NCI-H2081 (cell line): ENCODE results near the gene LIM2.

Experiments used
- DNase-seq, 2 experiments: peaks; one replicate each; lab custom pipeline; 2025; lab: John Stamatoyannopoulos, UW

Gene LIM2

DNA sequence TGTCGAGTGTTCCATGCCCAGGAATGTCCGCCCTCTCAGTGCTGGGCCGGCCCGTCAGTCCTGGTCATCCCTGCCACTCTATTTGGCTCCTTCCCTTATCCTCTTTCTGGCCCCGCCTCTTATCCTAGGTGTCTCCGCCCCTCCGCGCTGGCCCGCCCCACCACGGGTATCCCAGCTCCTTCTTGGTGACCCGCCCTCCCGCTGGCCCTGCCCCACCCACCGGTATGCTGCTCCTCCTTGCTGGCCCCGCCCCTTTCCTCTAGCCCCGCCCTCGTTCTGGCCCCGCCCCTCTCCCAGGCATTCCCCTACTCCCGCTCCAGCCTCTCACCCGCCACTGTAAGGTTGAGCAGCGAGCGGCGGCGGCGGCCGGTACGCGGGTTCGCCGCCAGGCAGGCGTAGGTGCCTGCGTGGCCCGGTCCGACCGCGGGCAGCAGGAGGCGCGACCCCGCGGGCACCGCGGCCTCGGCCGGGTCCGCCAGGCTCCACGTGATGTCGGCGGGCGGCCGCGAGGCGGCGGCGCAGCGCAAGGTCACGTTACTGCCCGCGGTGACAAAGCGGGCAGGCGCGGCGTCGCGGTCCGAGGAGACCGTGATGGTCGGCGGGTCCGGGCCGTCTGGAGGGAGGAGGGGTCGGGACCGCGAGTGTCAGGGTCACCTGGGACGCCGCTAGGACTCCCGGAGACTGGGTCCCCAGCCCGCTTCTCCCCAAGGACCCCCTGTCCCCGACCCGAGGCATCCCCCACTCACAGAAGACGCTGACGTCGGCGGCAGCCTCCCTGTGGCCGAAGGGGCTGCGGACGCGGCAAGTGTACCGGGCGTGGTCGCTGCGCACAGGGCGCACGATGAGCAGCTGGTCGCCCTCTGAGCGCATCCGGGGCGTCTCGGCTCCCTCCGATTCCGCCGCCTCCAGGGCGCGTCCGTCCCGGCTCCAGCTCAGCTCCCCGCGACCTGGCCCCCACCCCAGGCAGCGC is 47.8 kb downstream of the LIM2 start:
- DNase-seq = no peak

DNA sequence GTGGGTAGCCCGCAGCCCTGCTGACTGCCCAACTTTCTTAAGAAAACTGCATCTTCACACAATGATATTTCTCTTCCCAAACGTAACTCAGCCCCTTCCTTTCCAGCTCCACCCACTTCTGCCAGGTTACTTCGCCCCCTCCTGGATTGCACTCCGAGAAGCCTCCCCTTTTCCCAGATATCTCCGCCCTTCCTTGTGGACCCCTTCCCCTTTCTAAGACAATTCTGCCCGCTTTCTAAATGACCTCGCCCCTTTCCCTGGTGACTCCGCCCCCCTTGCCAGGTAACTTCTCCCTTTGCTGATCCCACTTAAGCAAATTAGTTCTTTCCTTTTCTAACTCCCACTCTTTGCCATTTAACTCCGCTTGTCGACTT is 48.5 kb downstream of the LIM2 start:
- no peak for DNase-seq

DNA sequence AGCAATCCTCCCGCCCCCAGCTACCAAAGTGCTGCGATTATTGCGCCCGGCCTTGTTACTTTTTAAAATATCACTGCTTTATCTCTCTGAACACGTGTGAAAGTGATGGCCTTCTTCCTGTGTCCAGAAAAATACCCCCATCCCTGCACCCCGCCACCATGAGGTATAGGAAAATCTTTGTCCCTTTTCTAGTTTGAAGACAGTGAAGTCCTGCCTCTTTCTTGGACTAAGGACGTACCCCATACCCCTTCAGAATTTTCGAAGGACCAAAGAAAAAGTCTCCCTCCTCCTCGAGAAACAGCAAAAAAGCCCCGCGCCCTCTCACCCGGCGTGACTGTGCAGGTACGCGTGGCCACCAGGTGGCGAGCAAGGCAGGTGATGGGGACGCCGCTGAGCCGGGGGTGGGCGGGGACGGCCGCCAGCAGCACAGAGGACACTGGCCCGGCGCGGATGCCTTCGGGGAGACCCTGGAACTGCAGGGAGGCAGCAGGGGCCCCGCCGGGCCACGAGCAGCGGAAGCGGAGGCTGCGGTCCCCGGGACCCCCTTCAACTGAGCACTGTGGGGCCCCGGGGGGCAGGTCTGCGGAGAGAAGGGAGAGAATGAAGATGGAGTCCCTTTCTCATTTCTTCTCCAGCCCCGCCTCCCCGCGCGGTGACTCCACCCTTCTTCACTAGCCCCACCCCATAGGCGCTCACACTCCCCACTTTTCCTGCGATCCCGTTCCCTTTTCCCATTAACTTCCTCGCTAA is 49.0 kb downstream of the LIM2 start:
- no peak for DNase-seq

DNA sequence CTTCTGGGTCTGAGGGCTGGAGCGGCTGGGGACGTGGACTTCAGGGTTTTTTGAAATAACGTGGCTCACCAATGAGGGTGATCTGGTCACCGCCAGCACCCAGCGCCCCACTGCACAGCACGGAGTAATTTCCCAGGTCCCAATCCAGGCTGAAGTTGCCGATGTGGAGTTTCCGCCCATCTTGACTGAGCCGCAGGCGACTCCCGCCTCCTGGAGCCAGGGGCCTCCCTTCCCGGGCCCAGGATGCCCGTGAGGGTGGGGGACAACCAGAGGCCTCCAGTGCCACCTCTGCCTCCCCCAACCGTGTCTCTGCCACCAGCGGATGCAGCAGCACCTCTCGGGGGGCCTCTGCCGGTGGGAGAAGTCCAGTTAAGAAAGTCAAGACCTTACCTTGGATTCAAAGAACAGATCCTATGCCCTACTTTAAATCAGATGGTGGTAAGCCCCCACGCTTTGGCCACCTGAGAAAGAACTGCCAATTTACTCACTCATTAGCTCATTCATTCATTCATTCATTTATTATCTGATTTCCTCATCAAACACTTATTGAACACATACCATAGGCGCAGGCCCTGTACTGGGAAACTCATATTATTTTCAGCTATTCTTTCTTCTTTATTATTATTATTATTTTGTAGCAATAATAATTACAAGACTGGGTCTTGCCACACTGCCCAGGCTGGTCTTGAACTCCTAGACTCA is 49.8 kb downstream of the LIM2 start:
- DNase-seq = no peak

DNA sequence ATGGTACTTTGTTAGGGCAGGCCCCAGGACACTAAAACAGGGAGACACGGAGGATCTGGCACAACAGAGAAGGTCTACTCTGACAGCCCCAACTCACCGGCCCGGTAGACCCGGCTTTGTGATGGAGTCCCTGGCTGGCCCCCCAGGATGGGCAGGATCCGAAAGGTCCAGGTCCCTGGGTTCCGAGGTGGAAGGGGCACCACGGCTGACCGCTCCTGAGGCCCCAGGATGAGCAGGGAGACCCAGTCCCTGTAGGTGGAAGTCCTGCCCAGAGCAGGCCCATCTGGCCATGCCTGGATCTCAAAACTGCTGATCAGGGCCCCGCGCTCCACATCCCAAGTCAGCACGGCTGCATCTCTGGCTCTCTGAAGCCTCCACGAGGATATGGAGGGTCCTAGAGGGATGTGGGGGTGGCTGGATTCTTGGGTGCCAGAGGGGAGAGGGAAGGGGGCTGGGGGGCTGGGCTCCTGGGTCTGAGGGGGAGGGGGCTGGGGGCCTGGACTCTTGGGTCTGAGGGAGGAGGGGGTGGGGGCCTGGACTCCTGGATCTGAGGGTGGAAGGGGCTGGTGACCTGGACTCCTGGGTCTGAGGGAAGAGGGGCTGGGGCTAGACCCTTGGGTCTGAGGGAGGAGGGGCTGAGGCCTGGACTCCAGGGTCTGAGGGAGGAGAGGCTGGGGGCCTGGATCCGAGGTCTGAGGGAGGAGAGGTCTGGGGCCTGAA is 50.5 kb downstream of the LIM2 start:
- no peak for DNase-seq

DNA sequence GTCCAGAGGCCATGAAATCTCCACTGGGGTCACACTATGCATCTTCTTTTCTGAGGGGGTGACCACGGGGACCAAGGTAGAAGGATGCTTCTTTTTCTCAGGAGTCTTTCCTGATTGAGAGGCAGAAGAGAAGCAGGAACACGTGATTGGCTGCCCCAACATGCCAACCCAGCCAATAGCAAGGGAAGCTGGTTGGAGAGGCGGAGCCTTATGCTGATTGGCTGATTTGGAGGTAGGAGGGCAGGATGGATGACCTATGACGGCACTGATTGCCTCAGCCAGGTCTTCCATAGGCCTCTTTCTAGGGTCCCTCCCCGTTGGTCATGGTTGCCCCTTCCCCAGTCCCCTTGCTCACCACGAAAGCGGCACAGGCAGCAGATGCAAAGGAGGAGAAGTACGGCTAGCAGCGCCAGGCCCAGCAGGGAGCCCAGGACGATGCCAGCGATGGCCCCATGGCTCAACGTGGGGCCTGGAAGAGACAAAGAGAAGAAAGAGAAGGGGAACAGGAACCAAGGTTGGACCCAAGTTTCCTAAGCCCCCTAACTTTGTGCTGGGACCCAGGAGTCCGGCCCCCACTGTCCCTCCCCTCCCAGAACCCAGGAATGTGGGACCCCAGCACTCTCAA is 53.8 kb downstream of the LIM2 start:
- DNase-seq = no peak

DNA sequence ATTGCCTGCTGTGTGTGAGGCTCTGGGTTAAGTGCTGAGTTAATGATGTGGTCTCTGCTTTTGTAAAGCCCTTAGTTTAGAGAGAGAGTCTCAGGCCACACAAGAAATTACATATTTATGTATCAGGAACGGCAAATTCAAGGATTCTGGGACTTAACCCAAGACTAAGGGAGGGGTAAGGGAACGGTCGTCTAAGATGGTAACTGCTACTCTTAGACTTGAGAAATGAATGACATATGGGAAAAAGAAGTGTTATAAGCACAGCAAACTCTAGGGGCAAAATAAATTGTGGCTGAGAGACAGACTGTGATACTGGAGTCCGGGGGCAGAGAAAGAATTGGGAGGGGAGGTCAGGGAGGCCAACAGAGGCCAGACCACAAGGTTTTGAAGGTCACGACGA is 56.1 kb downstream of the LIM2 start:
- no peak for DNase-seq

DNA sequence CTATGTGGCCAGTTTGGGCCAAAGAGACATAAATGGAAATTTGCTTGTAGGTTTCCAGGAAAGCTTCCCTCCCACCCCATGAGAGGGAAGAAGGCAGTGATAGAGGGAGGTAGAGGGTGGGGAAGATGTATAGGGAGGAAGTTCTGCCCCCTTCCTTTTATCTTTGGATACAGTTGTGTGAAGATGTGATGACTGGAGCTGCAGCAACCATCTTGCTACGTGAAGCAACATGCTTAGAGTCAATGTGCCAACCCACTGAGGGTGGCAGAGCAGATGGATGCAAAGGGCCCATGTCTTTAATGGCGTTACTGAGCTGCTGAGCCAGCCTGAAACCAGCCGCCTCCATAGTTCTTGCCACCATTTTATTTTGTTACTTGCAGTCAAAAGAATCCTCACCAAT is 56.6 kb downstream of the LIM2 start:
- no peak for DNase-seq

DNA sequence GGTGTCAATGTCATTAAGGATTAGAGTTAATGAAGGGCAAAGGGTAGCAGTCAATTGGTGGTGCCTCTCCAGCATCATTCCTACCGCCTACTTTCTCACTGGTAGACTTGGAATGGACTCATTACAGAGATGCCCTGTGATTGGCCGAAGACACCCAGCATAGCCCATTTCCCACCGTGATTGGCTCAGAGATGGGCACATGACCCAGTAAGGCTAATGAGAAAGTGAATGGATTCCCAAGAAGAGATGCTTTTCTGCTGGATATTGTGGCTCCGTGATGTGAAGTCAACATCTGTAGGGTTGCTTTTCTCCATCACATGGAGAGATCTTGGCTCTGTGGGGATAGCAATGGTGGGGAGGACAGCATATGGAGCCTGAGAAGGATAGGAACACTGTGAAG is 57.4 kb downstream of the LIM2 start:
- DNase-seq = no peak
